HEK293T (cell line): Measurements from ENCODE around the gene CAPZB.

Experiments used
- CTCF ChIA-PET: fragments of 350-600 bp; formaldehyde crosslinking; extraction: SDS; loops from one replicate; lab custom pipeline; 2021; ENCODE audit warnings: antibody characterized with exemption, inconsistent platforms; lab: Yijun Ruan, JAX
- POLR2A ChIA-PET: fragments of 350-600 bp; formaldehyde crosslinking; extraction: SDS; loops from one replicate; lab custom pipeline; 2020; ENCODE audit warnings: antibody characterized with exemption, inconsistent platforms; lab: Yijun Ruan, JAX
- DNase-seq: peaks from one replicate; pipeline ENCODE4 v3.0.0; 2012; ENCODE audit warnings: mixed read lengths; ENCODE audit errors: extremely low spot score
- ARNT ChIP-seq: fragments of 450-650 bp; IDR thresholded peaks from 2 replicates; pipeline ENCODE4 v1.6.1; 2017; ENCODE audit warnings: mild to moderate bottlenecking
- BHLHE40 ChIP-seq: fragments of 450-650 bp; IDR thresholded peaks from 2 replicates; pipeline ENCODE4 v1.6.1; 2016; ENCODE audit warnings: mild to moderate bottlenecking, moderate library complexity, borderline replicate concordance
- CTBP1 ChIP-seq: fragments of 450-650 bp; IDR thresholded peaks from 2 replicates; pipeline ENCODE4 v1.6.1; 2016; ENCODE audit warnings: borderline replicate concordance
- ELF4 ChIP-seq: fragments of 450-650 bp; IDR thresholded peaks from 2 replicates; pipeline ENCODE4 v1.6.1; 2017; ENCODE audit warnings: antibody characterized with exemption
- FOXA1 ChIP-seq: fragments of 450-650 bp; IDR thresholded peaks from 2 replicates; pipeline ENCODE4 v1.6.1; 2016; ENCODE audit warnings: mild to moderate bottlenecking
- FOXK2 ChIP-seq: fragments of 450-650 bp; IDR thresholded peaks from 2 replicates; pipeline ENCODE4 v1.6.1; 2016; ENCODE audit warnings: mild to moderate bottlenecking
- FOXM1 ChIP-seq: fragments of 450-650 bp; IDR thresholded peaks from 2 replicates; pipeline ENCODE4 v1.6.1; 2017; ENCODE audit warnings: mild to moderate bottlenecking, borderline replicate concordance
- HDGF ChIP-seq: fragments of 450-650 bp; IDR thresholded peaks from 2 replicates; pipeline ENCODE4 v1.6.1; 2017; ENCODE audit warnings: antibody characterized with exemption, borderline replicate concordance
- L3MBTL2 ChIP-seq: fragments of 450-650 bp; conservative IDR thresholded peaks from 2 replicates; pipeline ENCODE4 v1.6.1; 2016; ENCODE audit warnings: mild to moderate bottlenecking
- LEF1 ChIP-seq: fragments of 450-650 bp; IDR thresholded peaks from 2 replicates; pipeline ENCODE4 v1.6.1; 2017; ENCODE audit warnings: mild to moderate bottlenecking, borderline replicate concordance
- NFRKB ChIP-seq: fragments of 450-650 bp; IDR thresholded peaks from 2 replicates; pipeline ENCODE4 v1.6.1; 2016; ENCODE audit warnings: mild to moderate bottlenecking, moderate library complexity
- PKNOX1 ChIP-seq: fragments of 450-650 bp; IDR thresholded peaks from 2 replicates; pipeline ENCODE4 v1.6.1; 2016
- SP1 ChIP-seq: fragments of 450-650 bp; IDR thresholded peaks from 2 replicates; pipeline ENCODE4 v1.6.1; 2017
- SUZ12 ChIP-seq: fragments of 450-650 bp; IDR thresholded peaks from 2 replicates; pipeline ENCODE4 v1.6.1; 2016; ENCODE audit warnings: mild to moderate bottlenecking
- TARDBP ChIP-seq: fragments of 450-650 bp; IDR thresholded peaks from 2 replicates; pipeline ENCODE4 v1.6.1; 2016
- ZNF384 ChIP-seq: fragments of 450-650 bp; IDR thresholded peaks from 2 replicates; pipeline ENCODE4 v1.6.1; 2016

The CAPZB gene

GRCh38 chr1:19331262-19331878 lies 154.0 kb downstream of the CAPZB start:
- ChIA-PET POLR2A (interaction anchor here (1.2 kb wide), 1 partner anchor 19 kb away, joined by 5 read pairs; the partner anchor contains the start of genes AKR7A2 and SLC66A1), CTCF (no interaction called here)
- no peak for DNase-seq
- TF ChIP-seq FOXM1 (no peak), FOXK2 (no peak), ZNF384 (no peak), ARNT (no peak), TARDBP (no peak), FOXA1 (no peak), PKNOX1 (no peak), HDGF (no peak), L3MBTL2 (no peak), LEF1 (no peak), SP1 (no peak), BHLHE40 (no peak), SUZ12 (no peak), NFRKB (no peak), ELF4 (no peak), CTBP1 (no peak)

GRCh38 chr1:19330449-19331135 lies 154.7 kb downstream of the CAPZB start:
- ChIA-PET CTCF (no interaction called here), POLR2A (no interaction called here)
- no peak for DNase-seq
- no peak for TF ChIP-seq SUZ12
- TF ChIP-seq ZNF384: no peak
- no peak for TF ChIP-seq ARNT
- TF ChIP-seq NFRKB: no peak
- TF ChIP-seq ELF4: no peak
- no peak for TF ChIP-seq FOXM1

- ChIA-PET POLR2A (no interaction called here), CTCF (no interaction called here)
- TF ChIP-seq TARDBP: no peak
- TF ChIP-seq HDGF: no peak
- no peak for TF ChIP-seq FOXK2
- TF ChIP-seq ELF4: no peak
- TF ChIP-seq L3MBTL2: no peak
- no peak for DNase-seq
Observed at GRCh38 chr1:19329611-19330010, 155.7 kb downstream of the CAPZB start.

GRCh38 chr1:19329188-19329587 lies 156.2 kb downstream of the CAPZB start:
- no peak for TF ChIP-seq NFRKB
- no peak for TF ChIP-seq SUZ12
- no peak for DNase-seq
- ChIA-PET POLR2A (no interaction called here), CTCF (no interaction called here)

- DNase-seq: no peak
- TF ChIP-seq L3MBTL2 (no peak), TARDBP (no peak), FOXK2 (no peak), FOXM1 (no peak), ZNF384 (no peak), CTBP1 (no peak), BHLHE40 (no peak), ELF4 (no peak), ARNT (no peak), NFRKB (no peak)
- POLR2A ChIA-PET: no interaction called here
- CTCF ChIA-PET: no interaction called here
Observed at GRCh38 chr1:19328486-19328885, 156.9 kb downstream of the CAPZB start.

- no peak for TF ChIP-seq SP1
- no peak for TF ChIP-seq ELF4
- TF ChIP-seq TARDBP: no peak
- TF ChIP-seq NFRKB: no peak
- TF ChIP-seq SUZ12: no peak
- TF ChIP-seq CTBP1: no peak
- TF ChIP-seq FOXK2: no peak
- no peak for TF ChIP-seq L3MBTL2
- TF ChIP-seq FOXA1: no peak
- TF ChIP-seq BHLHE40: no peak
- TF ChIP-seq HDGF: no peak
- no peak for TF ChIP-seq ZNF384
- no peak for TF ChIP-seq ARNT
- TF ChIP-seq FOXM1: no peak
- no peak for TF ChIP-seq PKNOX1
- no peak for TF ChIP-seq LEF1
- DNase-seq: no peak
- ChIA-PET POLR2A (no interaction called here), CTCF (no interaction called here)
Observed at GRCh38 chr1:19327736-19328135, 157.6 kb downstream of the CAPZB start.

- TF ChIP-seq L3MBTL2 (no peak), HDGF (no peak), CTBP1 (no peak), FOXK2 (no peak), FOXA1 (no peak), PKNOX1 (no peak), BHLHE40 (no peak), ARNT (no peak), ELF4 (no peak)
- DNase-seq: no peak
- ChIA-PET CTCF (no interaction called here), POLR2A (no interaction called here)
Observed at GRCh38 chr1:19327301-19327700, 158.0 kb downstream of the CAPZB start.
